NB4 (cell line): Measurements from ENCODE around the gene CDC42EP3.

ENCODE experiments used
- POLR2A ChIP-seq: IDR thresholded peaks from 2 replicates; pipeline ENCODE4 v1.6.1; 2011; ENCODE audit warnings: mild to moderate bottlenecking; ENCODE audit not compliant: insufficient read length; ENCODE audit errors: extremely low read depth
- TF ChIP-seq, protein P1 (sequence below): IDR thresholded peaks from one replicate; pipeline ENCODE4 v1.5.1; 2012; ENCODE audit warnings: low read depth, low read length
- TF ChIP-seq, protein P2 (sequence below): IDR thresholded peaks from 2 replicates; pipeline ENCODE4 v1.6.1; 2011; ENCODE audit warnings: low read depth, low read length

DNA sequence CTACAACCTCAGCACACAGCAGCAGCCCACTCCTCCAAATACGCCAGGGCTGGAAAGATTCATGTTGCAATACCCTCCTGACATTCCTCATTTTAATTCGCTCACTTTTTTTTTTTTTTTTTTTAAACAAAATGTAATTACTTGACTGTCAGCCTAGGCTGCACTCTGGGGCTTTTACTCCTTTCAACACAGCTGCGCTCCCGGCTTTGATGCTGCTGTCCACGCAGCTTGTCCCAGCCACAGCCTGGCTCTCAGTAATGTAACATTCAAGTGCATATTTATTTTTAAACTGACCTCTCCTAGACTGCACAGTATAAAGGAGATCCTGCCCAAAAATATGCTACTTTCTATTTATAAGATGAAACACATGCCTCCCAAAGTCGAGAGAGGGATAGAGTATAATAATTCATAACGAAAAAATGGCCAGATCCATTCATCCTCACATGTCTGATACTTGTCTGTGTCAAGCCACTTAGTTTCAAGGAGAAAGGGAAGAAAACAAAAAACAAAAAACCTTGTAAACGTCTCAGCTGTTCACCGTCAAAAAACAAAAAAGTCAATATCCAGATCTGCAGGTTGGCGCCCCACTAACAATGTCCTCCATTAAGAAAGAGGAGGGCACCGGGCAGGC, 949 bp downstream of the CDC42EP3 start:
- TF ChIP-seq, protein P1, sequence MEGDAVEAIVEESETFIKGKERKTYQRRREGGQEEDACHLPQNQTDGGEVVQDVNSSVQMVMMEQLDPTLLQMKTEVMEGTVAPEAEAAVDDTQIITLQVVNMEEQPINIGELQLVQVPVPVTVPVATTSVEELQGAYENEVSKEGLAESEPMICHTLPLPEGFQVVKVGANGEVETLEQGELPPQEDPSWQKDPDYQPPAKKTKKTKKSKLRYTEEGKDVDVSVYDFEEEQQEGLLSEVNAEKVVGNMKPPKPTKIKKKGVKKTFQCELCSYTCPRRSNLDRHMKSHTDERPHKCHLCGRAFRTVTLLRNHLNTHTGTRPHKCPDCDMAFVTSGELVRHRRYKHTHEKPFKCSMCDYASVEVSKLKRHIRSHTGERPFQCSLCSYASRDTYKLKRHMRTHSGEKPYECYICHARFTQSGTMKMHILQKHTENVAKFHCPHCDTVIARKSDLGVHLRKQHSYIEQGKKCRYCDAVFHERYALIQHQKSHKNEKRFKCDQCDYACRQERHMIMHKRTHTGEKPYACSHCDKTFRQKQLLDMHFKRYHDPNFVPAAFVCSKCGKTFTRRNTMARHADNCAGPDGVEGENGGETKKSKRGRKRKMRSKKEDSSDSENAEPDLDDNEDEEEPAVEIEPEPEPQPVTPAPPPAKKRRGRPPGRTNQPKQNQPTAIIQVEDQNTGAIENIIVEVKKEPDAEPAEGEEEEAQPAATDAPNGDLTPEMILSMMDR = no peak
- TF ChIP-seq POLR2A = no peak
- TF ChIP-seq, protein P2, sequence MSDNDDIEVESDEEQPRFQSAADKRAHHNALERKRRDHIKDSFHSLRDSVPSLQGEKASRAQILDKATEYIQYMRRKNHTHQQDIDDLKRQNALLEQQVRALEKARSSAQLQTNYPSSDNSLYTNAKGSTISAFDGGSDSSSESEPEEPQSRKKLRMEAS = no peak
